Measurements from ENCODE around the gene NEDD4L.

The NEDD4L gene

DNA sequence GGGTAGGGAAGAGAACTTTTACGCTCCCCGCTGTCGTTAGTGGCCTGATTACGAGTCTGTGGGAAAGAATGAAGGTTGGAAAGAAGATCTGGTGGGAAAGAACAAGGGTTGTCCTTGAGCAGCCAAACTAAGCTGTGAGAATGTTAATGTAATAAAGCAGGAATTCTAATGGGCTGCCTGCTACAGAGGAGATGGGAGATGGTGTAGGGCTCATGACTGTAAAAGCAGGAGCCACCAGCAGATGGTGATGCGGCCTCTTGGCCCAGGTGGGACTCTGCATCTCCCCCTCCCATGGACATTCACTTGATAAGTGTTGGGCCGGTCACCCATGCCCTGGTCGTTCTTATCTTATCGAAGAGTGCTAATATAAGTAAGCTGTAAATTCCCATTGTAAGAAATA is 150.0 kb downstream of the NEDD4L start (continued):
- TF ChIP-seq, protein P1, sequence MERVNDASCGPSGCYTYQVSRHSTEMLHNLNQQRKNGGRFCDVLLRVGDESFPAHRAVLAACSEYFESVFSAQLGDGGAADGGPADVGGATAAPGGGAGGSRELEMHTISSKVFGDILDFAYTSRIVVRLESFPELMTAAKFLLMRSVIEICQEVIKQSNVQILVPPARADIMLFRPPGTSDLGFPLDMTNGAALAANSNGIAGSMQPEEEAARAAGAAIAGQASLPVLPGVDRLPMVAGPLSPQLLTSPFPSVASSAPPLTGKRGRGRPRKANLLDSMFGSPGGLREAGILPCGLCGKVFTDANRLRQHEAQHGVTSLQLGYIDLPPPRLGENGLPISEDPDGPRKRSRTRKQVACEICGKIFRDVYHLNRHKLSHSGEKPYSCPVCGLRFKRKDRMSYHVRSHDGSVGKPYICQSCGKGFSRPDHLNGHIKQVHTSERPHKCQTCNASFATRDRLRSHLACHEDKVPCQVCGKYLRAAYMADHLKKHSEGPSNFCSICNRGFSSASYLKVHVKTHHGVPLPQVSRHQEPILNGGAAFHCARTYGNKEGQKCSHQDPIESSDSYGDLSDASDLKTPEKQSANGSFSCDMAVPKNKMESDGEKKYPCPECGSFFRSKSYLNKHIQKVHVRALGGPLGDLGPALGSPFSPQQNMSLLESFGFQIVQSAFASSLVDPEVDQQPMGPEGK (tag by site-specific recombination; IDR thresholded peaks at IDR 0.05) = no peak
- TF ChIP-seq, protein P2, sequence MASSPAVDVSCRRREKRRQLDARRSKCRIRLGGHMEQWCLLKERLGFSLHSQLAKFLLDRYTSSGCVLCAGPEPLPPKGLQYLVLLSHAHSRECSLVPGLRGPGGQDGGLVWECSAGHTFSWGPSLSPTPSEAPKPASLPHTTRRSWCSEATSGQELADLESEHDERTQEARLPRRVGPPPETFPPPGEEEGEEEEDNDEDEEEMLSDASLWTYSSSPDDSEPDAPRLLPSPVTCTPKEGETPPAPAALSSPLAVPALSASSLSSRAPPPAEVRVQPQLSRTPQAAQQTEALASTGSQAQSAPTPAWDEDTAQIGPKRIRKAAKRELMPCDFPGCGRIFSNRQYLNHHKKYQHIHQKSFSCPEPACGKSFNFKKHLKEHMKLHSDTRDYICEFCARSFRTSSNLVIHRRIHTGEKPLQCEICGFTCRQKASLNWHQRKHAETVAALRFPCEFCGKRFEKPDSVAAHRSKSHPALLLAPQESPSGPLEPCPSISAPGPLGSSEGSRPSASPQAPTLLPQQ (tag by site-specific recombination; IDR thresholded peaks at IDR 0.05) = 0 out of 2 replicates have a peak, but pooled peaks have one; percentile 23
- TF ChIP-seq OVOL3 (tag by site-specific recombination; IDR thresholded peaks at IDR 0.05) = no peak
- TF ChIP-seq ZFP37 (tag by site-specific recombination; IDR thresholded peaks at IDR 0.05) = no peak
- no peak for TF ChIP-seq ZBTB48 (tag by site-specific recombination; IDR thresholded peaks at IDR 0.05)
- peak; percentile 95 for TF ChIP-seq ZSCAN30 (tag by site-specific recombination; IDR thresholded peaks at IDR 0.05)
- peak; percentile 51 for TF ChIP-seq ZNF654 (tag by site-specific recombination; IDR thresholded peaks at IDR 0.05; ENCODE audit: low read depth)
- no peak for TF ChIP-seq ZNF146 (tag by site-specific recombination; IDR thresholded peaks at IDR 0.05)

DNA sequence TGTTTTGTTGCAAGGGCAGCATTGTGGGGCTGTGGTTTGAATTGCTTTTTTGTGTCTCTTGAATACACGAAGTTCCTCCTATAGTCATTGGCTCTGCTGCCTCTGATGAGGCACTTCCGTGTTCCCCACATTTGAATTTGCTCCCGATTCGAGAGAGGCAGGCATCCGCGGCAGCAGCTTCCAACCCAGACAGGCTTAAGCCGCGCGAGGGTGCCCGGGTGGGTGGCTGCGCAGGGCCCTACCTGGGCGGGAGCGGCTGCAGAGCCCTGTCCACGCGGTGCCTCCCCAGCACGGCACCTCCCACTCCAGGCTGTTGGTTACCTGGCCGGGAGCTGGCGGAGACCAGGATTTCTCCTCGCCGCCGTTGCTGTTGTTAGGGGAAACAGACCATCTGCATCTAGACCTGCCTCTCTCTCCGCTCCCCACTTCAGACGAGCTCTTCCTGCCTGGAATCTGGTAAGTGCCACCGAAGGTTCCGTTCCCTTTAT is 151.3 kb downstream of the NEDD4L start:
- H3K4me3 ChIP-seq (ENCODE audit: low read depth, low read length) = peak overlapping the region; percentile 1; the same call in 1 of the 2 replicates
- H3K9me3 ChIP-seq (ENCODE audit: control insufficient read depth, insufficient read depth, low read depth, low read length) = no peaks in the 10 kb centered on the region
- H3K4me1 ChIP-seq (ENCODE audit: control insufficient read depth, insufficient read depth, low read length) = peaks cover 9% of the 10 kb centered on the region
- POLR2A ChIA-PET = no interaction called here
- CTCF ChIA-PET = interaction anchor here (0.5 to 10.5 kb wide), 12 partner anchors 10 to 310 kb away, joined by 3 to 72 read pairs (median 4); no protein-coding TSS in a partner anchor
- H3K27ac ChIP-seq (ENCODE audit: extremely low read depth, low read depth, low read length) = no peak overlapping the region
- H3K36me3 ChIP-seq (ENCODE audit: control insufficient read depth in 2 of 2, insufficient read depth in 1 of 2, low read length in 2 of 2) = no peaks in the 10 kb centered on the region
- TF ChIP-seq, protein P3, sequence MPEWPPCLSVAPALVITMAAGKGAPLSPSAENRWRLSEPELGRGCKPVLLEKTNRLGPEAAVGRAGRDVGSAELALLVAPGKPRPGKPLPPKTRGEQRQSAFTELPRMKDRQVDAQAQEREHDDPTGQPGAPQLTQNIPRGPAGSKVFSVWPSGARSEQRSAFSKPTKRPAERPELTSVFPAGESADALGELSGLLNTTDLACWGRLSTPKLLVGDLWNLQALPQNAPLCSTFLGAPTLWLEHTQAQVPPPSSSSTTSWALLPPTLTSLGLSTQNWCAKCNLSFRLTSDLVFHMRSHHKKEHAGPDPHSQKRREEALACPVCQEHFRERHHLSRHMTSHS (tag by site-specific recombination; IDR thresholded peaks at IDR 0.05) = no peak
- TF ChIP-seq ZNF157 (tag by site-specific recombination; IDR thresholded peaks at IDR 0.05) (no peak), ZNF426 (tag by site-specific recombination; IDR thresholded peaks at IDR 0.05) (no peak), ZBTB7A (tag by site-specific recombination; IDR thresholded peaks at IDR 0.05; ENCODE audit: low read depth) (no peak), ZNF610 (tag by site-specific recombination; IDR thresholded peaks at IDR 0.05; ENCODE audit: borderline replicate concordance) (no peak), ZNF404 (tag by site-specific recombination; IDR thresholded peaks at IDR 0.05) (no peak)
- TF ChIP-seq, protein P4, sequence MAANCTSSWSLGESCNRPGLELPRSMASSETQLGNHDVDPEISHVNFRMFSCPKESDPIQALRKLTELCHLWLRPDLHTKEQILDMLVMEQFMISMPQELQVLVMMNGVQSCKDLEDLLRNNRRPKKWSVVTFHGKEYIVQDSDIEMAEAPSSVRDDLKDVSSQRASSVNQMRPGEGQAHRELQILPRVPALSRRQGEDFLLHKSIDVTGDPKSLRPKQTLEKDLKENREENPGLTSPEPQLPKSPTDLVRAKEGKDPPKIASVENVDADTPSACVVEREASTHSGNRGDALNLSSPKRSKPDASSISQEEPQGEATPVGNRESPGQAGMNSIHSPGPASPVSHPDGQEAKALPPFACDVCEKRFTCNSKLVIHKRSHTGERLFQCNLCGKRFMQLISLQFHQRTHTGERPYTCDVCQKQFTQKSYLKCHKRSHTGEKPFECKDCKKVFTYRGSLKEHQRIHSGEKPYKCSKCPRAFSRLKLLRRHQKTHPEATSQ (tag by site-specific recombination; IDR thresholded peaks at IDR 0.05) = no peak
- TF ChIP-seq, protein P5, sequence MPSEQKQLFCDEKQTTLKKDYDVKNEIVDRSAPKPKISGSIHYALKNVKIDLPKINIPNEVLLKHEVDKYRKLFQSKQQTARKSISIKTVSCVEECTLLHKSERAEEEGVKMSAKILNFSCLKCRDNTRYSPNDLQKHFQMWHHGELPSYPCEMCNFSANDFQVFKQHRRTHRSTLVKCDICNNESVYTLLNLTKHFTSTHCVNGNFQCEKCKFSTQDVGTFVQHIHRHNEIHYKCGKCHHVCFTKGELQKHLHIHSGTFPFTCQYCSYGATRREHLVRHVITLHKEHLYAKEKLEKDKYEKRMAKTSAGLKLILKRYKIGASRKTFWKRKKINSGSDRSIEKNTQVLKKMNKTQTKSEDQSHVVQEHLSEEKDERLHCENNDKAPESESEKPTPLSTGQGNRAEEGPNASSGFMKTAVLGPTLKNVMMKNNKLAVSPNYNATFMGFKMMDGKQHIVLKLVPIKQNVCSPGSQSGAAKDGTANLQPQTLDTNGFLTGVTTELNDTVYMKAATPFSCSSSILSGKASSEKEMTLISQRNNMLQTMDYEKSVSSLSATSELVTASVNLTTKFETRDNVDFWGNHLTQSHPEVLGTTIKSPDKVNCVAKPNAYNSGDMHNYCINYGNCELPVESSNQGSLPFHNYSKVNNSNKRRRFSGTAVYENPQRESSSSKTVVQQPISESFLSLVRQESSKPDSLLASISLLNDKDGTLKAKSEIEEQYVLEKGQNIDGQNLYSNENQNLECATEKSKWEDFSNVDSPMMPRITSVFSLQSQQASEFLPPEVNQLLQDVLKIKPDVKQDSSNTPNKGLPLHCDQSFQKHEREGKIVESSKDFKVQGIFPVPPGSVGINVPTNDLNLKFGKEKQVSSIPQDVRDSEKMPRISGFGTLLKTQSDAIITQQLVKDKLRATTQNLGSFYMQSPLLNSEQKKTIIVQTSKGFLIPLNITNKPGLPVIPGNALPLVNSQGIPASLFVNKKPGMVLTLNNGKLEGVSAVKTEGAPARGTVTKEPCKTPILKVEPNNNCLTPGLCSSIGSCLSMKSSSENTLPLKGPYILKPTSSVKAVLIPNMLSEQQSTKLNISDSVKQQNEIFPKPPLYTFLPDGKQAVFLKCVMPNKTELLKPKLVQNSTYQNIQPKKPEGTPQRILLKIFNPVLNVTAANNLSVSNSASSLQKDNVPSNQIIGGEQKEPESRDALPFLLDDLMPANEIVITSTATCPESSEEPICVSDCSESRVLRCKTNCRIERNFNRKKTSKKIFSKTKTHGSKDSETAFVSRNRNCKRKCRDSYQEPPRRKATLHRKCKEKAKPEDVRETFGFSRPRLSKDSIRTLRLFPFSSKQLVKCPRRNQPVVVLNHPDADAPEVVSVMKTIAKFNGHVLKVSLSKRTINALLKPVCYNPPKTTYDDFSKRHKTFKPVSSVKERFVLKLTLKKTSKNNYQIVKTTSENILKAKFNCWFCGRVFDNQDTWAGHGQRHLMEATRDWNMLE (tag by site-specific recombination; conservative IDR thresholded peaks at IDR 0.05; ENCODE audit: low read depth) = no peak
- TF ChIP-seq, protein P6, sequence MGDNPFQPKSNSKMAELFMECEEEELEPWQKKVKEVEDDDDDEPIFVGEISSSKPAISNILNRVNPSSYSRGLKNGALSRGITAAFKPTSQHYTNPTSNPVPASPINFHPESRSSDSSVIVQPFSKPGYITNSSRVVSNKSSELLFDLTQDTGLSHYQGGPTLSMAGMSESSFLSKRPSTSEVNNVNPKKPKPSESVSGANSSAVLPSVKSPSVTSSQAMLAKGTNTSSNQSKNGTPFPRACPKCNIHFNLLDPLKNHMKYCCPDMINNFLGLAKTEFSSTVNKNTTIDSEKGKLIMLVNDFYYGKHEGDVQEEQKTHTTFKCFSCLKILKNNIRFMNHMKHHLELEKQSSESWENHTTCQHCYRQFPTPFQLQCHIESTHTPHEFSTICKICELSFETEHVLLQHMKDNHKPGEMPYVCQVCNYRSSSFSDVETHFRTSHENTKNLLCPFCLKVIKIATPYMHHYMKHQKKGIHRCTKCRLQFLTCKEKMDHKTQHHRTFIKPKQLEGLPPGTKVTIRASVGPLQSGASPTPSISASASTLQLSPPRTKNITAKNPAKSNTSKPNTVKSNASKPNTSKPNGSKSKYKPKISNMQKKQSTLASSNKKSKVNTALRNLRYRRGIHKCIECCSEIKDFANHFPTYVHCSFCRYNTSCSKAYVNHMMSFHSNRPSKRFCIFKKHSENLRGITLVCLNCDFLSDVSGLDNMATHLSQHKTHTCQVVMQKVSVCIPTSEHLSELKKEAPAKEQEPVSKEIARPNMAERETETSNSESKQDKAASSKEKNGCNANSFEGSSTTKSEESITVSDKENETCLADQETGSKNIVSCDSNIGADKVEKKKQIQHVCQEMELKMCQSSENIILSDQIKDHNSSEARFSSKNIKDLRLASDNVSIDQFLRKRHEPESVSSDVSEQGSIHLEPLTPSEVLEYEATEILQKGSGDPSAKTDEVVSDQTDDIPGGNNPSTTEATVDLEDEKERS (tag by site-specific recombination; IDR thresholded peaks at IDR 0.05) = no peak
- TF ChIP-seq, protein P2 (tag by site-specific recombination; IDR thresholded peaks at IDR 0.05) = no peak
- TF ChIP-seq, protein P7, sequence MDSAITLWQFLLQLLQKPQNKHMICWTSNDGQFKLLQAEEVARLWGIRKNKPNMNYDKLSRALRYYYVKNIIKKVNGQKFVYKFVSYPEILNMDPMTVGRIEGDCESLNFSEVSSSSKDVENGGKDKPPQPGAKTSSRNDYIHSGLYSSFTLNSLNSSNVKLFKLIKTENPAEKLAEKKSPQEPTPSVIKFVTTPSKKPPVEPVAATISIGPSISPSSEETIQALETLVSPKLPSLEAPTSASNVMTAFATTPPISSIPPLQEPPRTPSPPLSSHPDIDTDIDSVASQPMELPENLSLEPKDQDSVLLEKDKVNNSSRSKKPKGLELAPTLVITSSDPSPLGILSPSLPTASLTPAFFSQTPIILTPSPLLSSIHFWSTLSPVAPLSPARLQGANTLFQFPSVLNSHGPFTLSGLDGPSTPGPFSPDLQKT (IDR thresholded peaks at IDR 0.05; ENCODE audit: borderline replicate concordance, low read depth, low read length) = no peak
